CD4-positive, alpha-beta T cell treated with Interleukin-10 for 1 hour (primary cell): Measurements from ENCODE around the gene P2RX4.
A peak's percentile ranks its signal among the peaks of the same experiment; 100 is the strongest.
"Not testable (repeated sequence)": the region's sequence is repeated elsewhere in the genome, so short reads cannot be mapped to it uniquely, and the experiment has no call there.

Experiments
- DNase-seq: peaks from one replicate; pipeline ENCODE4 v3.0.0-alpha.2; 2020

The P2RX4 gene

DNA sequence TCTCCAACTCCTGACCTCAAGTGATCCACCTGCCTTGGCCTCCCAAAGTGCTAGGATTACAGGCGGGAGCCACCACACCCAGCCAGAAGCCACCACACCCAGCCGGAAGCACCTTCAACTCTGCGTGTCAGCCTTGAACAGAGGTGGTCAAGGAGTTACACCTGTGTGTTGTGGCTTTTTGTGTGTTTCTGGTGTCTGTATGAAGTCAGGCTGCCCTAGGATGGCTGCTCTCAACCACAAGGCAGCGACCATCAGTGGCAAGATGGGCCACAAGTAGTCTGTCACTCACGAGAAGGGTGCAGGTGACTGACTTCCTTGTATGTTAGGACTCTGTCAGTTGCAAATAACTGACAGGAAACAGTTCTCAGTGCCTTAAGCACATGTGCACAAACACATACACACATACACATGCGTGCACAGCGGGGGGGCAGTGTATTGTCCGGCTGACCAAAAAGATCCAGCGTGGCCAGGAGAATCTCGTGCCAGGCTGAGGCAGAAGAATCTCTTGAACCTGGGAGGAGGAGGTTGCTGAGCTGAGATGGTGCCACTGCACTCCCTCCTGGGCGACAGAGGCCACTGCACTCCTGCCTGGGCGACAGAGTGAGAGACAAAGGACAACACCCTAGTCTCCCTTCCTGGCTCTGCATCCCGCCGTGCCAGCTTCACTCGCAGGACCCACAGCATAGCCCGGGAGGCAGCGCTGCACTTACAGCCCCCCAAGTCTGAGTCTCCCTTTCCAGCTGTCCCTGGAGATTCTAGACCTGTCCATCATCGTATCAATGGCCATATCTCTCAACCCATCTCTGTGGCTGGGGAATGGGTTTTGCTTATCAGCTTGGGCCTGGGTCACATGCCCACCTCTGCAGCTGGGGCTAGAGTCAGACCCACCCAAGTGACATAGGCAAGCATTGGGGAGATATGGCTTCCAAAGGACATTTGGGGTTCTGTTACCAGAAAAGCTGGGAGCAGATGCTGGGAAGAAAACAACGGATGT lies 13.7 kb downstream of the P2RX4 start:
- DNase-seq, result peak; percentile 46

DNA sequence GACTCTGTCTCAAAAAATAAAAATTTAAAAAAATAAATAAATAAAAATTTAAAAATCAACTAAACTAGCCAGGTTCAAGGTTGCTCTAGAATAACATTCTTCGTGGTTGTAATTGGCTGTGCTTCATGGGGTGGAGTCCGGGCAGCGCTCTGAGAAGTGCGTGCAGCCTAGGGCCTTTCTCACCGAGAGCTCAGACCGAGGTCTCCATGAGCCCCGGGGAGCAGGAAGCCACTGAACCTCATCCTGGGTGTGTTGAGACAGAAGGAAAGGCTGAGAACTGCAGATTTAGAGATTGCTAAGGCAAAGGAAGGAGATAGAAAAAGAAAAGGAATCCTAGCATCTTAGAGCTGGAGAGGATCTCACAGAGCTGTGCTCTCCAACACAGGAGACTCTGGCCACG lies 14.7 kb downstream of the P2RX4 start:
- DNase-seq, result peak; percentile 55

DNA sequence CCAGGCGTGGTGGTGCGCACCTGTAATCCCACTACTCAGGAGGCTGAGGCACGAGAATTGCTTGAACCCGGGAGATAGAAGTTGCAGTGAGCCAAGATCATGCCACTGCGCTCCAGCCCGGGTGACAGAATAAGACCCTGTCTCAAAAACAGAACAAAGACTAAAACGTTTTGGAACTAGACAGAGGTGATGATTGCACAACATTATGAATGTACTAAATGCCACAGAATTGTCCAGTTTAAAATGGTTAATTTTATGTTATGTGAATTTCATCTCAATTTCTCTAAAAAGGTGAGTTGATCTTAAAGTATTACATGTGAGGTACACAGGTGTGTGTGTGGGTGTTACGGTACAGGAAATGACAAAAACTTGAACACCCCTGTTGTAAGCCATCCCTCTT lies 16.5 kb downstream of the P2RX4 start:
- no peak for DNase-seq

GRCh38 chr12:121226871-121227270 lies 16.9 kb downstream of the P2RX4 start:
- DNase-seq, result not testable (repeated sequence)

DNA sequence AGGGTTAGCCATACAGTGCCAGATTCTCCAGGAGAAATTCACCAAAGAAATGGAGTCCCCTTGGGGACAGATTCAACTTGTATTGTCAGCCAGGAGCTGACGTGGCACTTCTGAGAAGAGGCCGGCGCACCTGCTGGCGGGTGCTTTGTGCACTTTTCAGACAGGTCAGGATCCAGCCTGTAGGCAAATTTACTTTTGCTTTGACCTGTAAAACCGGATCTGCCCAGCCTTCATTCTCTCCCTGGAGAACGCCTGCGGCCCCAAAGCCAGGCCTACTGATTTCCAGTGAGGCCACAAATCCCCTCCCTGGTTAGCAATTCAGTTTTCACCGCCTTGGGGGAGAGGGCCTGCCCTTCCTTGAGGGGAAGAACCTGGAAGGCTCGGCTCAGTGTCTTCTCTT lies 17.4 kb downstream of the P2RX4 start:
- DNase-seq, result no peak

DNA sequence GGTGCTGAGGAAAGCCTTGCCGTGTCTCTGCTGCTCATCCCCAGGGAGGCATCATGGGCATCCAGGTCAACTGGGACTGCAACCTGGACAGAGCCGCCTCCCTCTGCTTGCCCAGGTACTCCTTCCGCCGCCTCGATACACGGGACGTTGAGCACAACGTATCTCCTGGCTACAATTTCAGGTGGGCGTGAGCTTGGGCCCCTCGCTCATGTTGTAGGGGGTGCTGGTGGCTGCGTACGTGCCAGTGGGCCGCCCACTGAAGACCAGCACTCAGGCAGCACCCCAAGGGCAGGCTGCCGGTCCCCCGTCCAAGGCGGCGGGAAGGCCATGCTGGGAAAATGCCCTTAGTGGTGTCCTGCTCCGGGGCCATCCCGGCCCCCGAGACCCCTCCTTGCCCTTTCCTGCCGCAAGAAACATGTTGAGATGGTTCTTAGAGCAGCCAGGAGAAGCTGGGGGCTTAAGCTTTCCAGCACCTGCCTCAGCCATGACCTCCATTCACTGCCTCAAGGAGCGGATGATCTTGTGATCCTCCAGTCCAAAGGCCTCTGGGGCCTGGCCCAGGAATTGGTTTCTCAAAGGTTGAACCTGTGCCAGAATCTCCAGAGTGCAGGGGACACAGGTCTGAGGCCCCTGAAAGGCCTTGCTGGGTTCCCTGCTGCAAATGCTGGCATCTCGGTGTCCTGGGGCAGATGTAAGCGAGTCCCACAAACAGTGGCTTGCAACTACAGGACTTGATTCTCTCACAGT lies 19.2 kb downstream of the P2RX4 start:
- DNase-seq, result no peak

DNA sequence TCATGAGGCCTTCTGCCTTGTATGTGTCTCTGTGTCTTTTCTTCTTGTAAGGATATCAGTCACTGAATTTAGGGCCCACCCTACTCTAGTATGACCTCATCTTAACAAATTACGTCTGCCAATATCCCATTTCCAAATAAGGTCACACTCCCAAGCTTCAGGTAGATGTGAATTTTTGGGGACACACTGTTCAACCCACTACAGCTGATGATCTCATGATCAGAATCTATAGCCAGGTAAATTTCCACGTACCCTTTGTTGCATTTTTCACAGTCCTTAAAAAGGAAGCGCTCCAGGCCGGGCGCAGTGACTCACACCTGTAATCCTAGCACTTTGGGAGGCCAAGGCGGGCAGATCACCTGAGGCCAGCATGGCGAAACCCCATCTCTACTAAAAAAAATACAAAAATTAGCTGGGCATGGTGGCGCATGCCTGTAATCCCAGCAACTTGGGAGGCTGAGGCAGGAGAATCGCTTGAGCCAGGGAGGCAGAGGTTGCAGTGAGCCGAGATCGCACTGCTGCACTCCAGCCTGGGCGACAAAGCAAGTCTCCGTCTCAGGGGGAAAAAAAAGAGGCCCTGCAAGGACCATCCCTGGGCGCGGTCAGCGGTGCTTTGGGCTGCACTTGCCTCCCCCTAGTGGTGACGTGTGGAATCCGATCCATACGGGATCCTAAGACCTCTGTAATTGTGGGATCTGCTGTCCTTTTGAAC lies 20.1 kb downstream of the P2RX4 start:
- DNase-seq, result peak; percentile 64

- no peak for DNase-seq
Observed at GRCh38 chr12:121230538-121230907, 20.6 kb downstream of the P2RX4 start.

DNA sequence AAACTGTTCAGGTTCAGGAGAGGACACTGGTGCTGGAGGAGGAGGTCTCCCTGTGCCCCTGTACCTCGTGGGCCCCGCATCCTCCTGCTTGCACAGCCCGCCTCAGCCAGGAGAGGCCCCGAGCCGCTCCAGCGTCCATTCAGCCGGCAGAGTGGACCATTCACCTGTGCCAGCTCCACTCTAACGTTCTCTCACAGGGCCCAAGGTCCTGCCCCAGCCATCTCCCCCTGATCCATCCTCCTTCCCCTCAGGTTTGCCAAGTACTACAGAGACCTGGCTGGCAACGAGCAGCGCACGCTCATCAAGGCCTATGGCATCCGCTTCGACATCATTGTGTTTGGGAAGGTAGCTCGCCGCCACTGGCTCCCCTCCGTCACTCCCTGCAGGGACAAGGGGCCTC lies 22.2 kb downstream of the P2RX4 start:
- no peak for DNase-seq

DNA sequence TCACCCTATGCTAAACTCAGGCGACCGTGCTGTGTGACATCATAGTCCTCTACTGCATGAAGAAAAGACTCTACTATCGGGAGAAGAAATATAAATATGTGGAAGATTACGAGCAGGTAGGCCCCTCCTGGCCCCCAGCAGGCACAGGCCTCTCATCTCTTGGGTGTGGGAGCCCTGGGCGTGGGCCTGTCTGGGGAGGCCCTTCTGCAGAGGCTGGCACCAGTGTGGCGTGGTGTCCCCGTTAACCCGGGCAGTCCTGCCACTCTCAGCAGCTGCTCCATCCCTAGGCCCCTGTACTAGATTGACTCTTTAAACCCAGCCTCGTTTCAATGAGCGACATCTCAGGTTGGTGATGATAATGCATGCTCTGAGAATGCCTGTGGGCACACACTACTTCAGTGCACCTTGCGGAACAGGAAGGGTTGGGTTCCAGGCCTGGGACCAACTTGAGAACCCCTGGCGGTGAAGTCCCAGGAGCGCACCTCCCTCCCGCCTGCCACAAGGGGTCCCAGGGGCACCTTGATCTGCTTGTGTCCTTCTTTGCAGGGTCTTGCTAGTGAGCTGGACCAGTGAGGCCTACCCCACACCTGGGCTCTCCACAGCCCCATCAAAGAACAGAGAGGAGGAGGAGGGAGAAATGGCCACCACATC lies 23.2 kb downstream of the P2RX4 start:
- no peak for DNase-seq

DNA sequence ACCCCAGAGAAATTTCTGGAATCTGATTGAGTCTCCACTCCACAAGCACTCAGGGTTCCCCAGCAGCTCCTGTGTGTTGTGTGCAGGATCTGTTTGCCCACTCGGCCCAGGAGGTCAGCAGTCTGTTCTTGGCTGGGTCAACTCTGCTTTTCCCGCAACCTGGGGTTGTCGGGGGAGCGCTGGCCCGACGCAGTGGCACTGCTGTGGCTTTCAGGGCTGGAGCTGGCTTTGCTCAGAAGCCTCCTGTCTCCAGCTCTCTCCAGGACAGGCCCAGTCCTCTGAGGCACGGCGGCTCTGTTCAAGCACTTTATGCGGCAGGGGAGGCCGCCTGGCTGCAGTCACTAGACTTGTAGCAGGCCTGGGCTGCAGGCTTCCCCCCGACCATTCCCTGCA lies 23.7 kb downstream of the P2RX4 start:
- DNase-seq, result no peak

DNA sequence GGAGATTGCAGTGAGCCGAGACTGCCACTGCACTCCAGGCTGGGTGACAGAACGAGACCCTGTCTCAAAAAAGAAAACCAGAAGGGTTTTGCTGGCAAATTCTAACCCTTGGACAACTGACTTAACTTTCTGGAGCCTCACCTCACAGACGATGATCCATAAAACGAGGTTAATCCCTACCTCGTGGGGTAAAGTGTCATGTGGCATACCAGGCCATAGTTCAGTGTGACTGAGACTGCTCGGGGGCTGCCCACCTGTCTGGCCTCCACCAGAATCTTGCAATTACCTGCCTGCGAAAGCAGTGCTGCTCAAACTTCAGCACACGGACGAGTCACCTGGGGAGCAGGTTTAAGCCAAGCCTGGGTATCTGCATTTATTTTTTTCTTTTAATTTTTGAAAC lies 26.8 kb downstream of the P2RX4 start:
- DNase-seq, result no peak

GRCh38 chr12:121237415-121237814 lies 27.5 kb downstream of the P2RX4 start:
- no peak for DNase-seq

GRCh38 chr12:121238086-121238485 lies 28.2 kb downstream of the P2RX4 start:
- DNase-seq, result no peak

GRCh38 chr12:121238604-121239350 lies 28.8 kb downstream of the P2RX4 start:
- no peak for DNase-seq

DNA sequence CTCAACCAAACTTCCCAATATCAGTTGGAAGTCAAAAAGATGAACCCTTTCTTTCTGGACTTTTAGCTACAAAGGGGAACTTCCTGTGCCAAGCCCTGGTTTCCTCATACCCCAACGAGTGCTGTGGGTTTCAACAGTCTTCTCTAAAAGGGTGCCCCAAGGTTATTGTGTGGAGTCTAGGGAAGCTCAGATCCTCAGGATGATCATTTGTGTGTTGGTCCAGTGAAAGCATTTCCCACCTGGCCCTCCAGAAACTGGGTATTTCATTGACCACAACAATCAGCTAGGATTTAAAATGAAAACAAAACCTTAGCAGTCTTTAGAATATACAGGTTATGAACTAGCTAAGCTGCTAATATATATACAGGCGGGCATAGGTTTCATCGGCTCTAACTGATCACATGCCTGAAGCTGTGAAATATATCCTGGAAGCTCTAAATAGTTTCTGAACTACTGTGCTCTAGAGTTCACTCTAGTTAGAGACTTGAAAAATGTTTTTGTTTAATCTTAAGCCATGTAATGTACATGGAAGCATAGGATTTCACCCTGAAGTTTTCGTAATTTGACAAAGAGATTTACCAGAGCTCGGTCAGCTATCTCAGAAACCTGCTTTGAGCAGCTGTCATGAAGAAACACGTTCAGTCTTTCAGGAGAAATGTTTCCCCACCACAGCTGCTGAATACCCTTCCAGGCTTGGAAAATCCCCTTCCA lies 29.6 kb downstream of the P2RX4 start:
- DNase-seq, result peak; percentile 12

DNA sequence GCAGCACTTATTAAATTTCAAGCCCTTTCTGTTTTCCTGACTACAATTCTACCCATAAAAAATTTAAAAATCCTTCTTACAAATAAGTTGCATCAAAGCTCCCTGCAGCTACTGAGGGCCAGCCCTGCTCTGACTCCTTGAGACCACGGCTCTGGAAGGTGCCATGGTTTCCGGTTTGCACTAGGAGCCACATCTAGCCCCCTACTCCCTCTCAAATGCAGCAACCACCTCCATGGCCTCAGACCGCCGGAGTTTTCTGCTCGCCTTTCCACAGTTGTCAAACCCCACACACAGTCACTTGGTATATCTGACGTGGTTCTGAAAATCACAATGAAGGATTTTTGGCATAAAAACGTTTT lies 30.1 kb downstream of the P2RX4 start:
- DNase-seq, result no peak

DNA sequence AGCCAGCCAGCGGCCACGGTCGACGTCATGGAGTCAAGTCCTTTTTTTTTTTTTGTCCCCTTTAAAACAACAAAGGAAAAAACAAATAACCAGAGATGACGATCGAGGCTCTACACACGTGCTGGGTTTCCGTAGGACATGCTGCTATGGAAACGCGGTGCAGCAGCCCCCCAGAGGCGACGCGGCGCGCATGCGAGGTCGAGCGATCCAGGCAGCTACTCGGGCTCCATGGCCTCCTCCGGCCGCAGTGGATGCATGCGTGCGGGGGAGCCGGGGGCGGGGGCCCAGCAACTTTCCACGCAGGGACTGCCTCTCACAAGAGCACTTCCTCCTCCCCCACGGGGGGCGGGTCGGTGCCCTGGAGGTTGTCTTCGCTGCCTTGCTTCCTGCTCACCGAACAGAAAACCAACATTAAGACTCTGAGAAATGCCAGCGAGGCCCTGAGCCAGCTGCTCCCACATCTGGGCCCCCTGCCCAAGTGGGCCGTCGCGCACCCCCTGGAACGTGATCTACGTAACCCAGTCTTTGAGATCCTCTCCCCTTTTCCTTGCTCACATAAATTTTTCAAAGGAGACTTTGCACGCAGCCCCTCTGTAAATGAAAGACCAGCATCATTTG lies 30.7 kb downstream of the P2RX4 start:
- peak; percentile 93 for DNase-seq

DNA sequence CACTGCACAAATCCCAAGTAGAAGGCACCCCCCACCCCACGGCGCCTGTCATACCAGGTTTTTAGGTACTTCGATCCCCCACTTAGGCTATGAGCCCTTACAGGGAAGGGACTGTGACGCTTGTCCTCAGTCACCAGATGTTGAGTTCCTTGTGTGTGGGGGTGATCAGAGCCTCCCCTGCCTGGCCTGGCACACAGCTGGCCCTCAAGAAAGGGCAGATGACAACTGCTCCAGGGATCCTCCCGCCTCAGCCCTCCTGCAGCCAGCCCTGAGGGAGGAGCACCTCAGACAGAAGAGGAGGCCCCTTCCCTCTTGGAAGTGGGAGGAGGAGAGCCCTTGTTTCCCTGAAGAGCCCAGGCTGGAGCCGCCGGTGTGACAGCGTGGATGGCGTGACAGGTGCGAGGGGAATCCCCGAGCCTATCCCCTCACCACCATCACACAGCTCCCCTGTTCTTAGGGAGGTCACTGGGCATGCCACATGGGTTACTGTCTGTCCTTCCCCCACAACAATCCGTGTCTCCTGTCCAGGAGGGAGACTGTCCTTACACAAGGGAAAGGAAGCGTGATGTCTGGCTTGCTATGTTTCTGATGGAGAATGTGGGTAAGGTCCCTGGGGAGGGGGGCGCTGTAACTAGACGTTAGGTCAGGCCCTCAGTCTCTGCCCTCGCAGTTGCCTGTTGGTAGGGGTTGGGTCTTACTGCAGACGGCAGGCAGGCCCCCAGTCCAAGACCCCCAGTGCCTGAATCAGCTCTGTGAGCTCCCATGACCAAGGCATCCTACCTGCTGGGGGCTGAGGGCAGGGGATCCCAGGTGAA lies 31.4 kb downstream of the P2RX4 start:
- DNase-seq, result no peak

DNA sequence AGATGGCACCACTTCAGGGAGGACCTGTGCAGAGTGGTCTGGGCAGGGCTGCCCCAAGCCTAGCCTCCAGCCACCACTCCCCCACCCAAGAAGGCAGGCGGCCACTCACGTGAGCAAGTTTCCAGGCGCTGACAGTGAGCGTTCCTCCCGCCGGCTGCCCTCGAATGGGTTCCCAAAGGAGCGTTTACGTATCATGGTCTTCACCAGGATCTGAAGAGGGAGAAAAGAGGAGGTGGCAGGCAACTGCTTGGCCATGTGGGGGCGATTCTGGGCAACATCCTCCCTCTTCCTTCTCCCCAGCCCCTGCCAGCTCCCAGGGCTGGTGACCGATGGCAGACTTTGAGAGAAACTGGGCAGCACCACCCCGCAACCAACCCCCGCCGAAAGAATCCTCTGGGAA lies 35.1 kb downstream of the P2RX4 start:
- no peak for DNase-seq
